Prostate gland (tissue), 2 donors: ENCODE measurements around the gene OS9.

Experiments
- POLR2A ChIP-seq: fragments of 450-650 bp; IDR thresholded peaks from one replicate; pipeline ENCODE4 v1.6.1; 2016; ENCODE audit warnings: antibody characterized with exemption, mild to moderate bottlenecking
- TF ChIP-seq, protein P1 (sequence below), 4 experiments: fragments of 200-600 bp in 2 of 4; fragments of 450-650 bp in 2 of 4; sonication (generic) in 2 of 4; IDR thresholded peaks; 1 replicate in 3 of 4; 2 replicates in 1 of 4; pipeline ENCODE4 v1.5.1; 2016 to 2019; ENCODE audit warnings: antibody characterized with exemption in 4 of 4, mild to moderate bottlenecking in 2 of 4, moderate library complexity in 2 of 4

DNA sequence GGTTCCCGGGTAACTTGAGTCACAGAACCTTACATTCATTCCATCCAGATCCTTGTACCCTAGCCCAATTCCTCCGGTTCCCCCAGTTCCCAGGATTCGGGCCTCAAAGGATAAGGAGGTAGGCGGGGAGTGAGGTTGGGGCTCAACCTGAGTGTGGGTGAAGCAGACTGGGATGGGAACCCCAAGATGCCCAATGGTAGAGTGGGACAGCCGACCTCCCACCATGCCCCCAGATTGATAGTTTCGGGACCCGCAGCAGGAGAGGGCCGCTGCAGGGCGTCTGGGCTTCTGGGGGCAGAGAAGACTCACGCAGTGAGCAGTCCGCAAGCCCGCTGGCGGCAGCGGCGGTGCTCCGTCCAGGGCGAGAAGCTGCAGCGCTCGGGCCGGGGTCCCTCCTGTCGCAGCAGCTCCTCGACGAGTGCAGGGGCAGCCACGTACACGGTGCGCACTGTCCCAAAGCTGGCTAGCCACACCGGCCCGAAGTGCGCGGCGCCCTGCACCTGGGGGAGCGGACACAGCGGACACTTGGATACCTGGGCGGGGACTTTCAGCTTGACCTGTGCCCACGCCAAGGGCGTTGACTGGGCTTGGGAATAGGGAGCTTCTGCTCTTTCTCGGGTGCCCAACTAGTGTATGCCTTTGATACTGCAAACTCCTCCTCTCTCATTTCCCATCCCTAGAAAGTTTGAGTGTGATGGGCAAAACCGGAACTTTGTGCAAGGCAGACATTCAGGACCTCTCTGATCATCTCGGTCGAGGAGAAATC is 71.9 kb downstream of the OS9 start:
- no peak for TF ChIP-seq POLR2A
- TF ChIP-seq, protein P1, sequence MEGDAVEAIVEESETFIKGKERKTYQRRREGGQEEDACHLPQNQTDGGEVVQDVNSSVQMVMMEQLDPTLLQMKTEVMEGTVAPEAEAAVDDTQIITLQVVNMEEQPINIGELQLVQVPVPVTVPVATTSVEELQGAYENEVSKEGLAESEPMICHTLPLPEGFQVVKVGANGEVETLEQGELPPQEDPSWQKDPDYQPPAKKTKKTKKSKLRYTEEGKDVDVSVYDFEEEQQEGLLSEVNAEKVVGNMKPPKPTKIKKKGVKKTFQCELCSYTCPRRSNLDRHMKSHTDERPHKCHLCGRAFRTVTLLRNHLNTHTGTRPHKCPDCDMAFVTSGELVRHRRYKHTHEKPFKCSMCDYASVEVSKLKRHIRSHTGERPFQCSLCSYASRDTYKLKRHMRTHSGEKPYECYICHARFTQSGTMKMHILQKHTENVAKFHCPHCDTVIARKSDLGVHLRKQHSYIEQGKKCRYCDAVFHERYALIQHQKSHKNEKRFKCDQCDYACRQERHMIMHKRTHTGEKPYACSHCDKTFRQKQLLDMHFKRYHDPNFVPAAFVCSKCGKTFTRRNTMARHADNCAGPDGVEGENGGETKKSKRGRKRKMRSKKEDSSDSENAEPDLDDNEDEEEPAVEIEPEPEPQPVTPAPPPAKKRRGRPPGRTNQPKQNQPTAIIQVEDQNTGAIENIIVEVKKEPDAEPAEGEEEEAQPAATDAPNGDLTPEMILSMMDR (IDR thresholded peaks at IDR 0.05): no peak
